SK-N-SH treated with all-trans-retinoic acid at 6 μM for 48 hours (cell line): ENCODE measurements around the gene TRIM8.

Experiments used
- ATAC-seq: fragments of 200-7000 bp; cut with Tn5 transposase; 3 replicates; pipeline ENCODE4 v1.9.1; 2020; ENCODE audit warnings: mild to moderate bottlenecking, moderate library complexity
- ARNTL ChIP-seq: fragments of 450-650 bp; formaldehyde crosslinking; IDR thresholded peaks from 2 replicates; pipeline ENCODE4 v1.5.0; 2020; ENCODE audit warnings: low read depth, mild to moderate bottlenecking, moderate library complexity, borderline replicate concordance
- CSDC2 ChIP-seq: fragments of 250-450 bp; sonication (Bioruptor Pico); IDR thresholded peaks from 2 replicates; pipeline ENCODE4 v1.5.0; 2020; ENCODE audit warnings: mild to moderate bottlenecking, moderate library complexity
- CSRNP3 ChIP-seq: fragments of 250-450 bp; sonication (Bioruptor Pico); IDR thresholded peaks from 2 replicates; pipeline ENCODE4 v1.5.1; 2021; ENCODE audit warnings: mild to moderate bottlenecking, moderate library complexity
- ESRRG ChIP-seq: fragments of 250-450 bp; sonication (Bioruptor Pico); IDR thresholded peaks from 2 replicates; pipeline ENCODE4 v1.6.1; 2021; ENCODE audit warnings: mild to moderate bottlenecking
- GLIS3 ChIP-seq: fragments of 250-450 bp; sonication (Bioruptor Pico); IDR thresholded peaks from 2 replicates; pipeline ENCODE4 v1.5.0; 2020; ENCODE audit warnings: mild to moderate bottlenecking, moderate library complexity
- ISL1 ChIP-seq: fragments of 250-450 bp; sonication (Bioruptor Pico); IDR thresholded peaks from 2 replicates; pipeline ENCODE4 v2.1.2; 2022; ENCODE audit warnings: mild to moderate bottlenecking, moderate library complexity
- OSR1 ChIP-seq: fragments of 250-450 bp; sonication (Bioruptor Pico); IDR thresholded peaks from 2 replicates; pipeline ENCODE4 v1.8.0; 2022; ENCODE audit warnings: moderate library complexity, mild to moderate bottlenecking, inconsistent platforms
- PPARA ChIP-seq: fragments of 250-450 bp; sonication (Bioruptor Pico); IDR thresholded peaks from 2 replicates; pipeline ENCODE4 v1.5.0; 2020; ENCODE audit warnings: mild to moderate bottlenecking, borderline replicate concordance
- RARB ChIP-seq: fragments of 250-450 bp; sonication (Bioruptor Pico); IDR thresholded peaks from 2 replicates; pipeline ENCODE4 v1.8.0; 2021; ENCODE audit warnings: mild to moderate bottlenecking, moderate library complexity
- SNAI2 ChIP-seq: fragments of 250-450 bp; sonication (Bioruptor Pico); IDR thresholded peaks from 2 replicates; pipeline ENCODE4 v1.5.0; 2020; ENCODE audit warnings: mild to moderate bottlenecking, moderate library complexity
- TCF4 ChIP-seq: fragments of 250-450 bp; sonication (Bioruptor Pico); IDR thresholded peaks from 2 replicates; pipeline ENCODE4 v1.8.0; 2021; ENCODE audit warnings: mild to moderate bottlenecking, moderate library complexity, borderline replicate concordance
- TOX ChIP-seq: fragments of 250-450 bp; sonication (Bioruptor Pico); IDR thresholded peaks from 2 replicates; pipeline ENCODE4 v1.8.0; 2021; ENCODE audit warnings: mild to moderate bottlenecking, moderate library complexity, borderline replicate concordance
- TSHZ2 ChIP-seq: fragments of 250-450 bp; sonication (Bioruptor Pico); IDR thresholded peaks from 2 replicates; pipeline ENCODE4 v1.5.0; 2020; ENCODE audit warnings: mild to moderate bottlenecking, moderate library complexity
- ZC3H10 ChIP-seq: fragments of 250-450 bp; sonication (Bioruptor Pico); IDR thresholded peaks from 2 replicates; pipeline ENCODE4 v1.5.1; 2021; ENCODE audit warnings: mild to moderate bottlenecking, moderate library complexity
- ZFP3 ChIP-seq: fragments of 250-450 bp; sonication (Bioruptor Pico); IDR thresholded peaks from 2 replicates; pipeline ENCODE4 v1.5.0; 2020; ENCODE audit warnings: mild to moderate bottlenecking, moderate library complexity
- ZNF565 ChIP-seq: fragments of 450-650 bp; formaldehyde crosslinking; conservative IDR thresholded peaks from 2 replicates; pipeline ENCODE4 v1.5.0; 2020; ENCODE audit warnings: low read depth, mild to moderate bottlenecking, moderate library complexity
- ZNF70 ChIP-seq: fragments of 450-650 bp; formaldehyde crosslinking; IDR thresholded peaks from 2 replicates; pipeline ENCODE4 v1.5.0; 2020; ENCODE audit warnings: mild to moderate bottlenecking, moderate library complexity
- ZNF8 ChIP-seq: fragments of 450-650 bp; formaldehyde crosslinking; IDR thresholded peaks from 2 replicates; pipeline ENCODE4 v1.5.0; 2020; ENCODE audit warnings: mild to moderate bottlenecking, moderate library complexity
- TF ChIP-seq, protein P1 (sequence below): fragments of 250-450 bp; sonication (Bioruptor Pico); IDR thresholded peaks from 2 replicates; pipeline ENCODE4 v1.8.0; 2021; ENCODE audit warnings: low read depth, mild to moderate bottlenecking, moderate library complexity, borderline replicate concordance
- TF ChIP-seq, protein P2 (sequence below): fragments of 250-450 bp; sonication (Bioruptor Pico); IDR thresholded peaks from 2 replicates; pipeline ENCODE4 v1.5.1; 2020; ENCODE audit warnings: low read depth, mild to moderate bottlenecking, moderate library complexity

Gene TRIM8

GRCh38 chr10:102608487-102608886, 35.8 kb upstream of the TRIM8 start:
- no peak for ATAC-seq

DNA sequence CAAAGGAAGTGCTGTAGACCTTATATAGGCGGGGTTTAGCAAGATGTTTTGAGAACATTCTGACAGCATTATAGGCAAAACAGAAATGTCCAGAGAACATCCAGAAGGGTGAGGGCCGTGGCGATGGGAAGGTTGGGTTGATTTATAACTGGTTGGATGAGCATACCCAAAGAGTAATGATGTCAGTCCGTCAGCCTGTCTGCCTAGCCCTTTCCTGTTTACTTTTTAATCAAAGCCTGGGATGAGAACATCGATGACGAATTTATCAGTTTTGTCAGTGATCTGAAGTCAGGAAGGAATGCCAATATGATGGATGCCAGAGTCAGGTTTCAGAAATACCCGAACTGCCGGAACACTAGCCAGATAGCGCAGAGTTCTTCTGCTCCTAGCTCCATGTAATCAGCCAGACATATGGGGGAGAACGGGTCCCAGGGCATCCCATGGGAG, 33.8 kb upstream of the TRIM8 start:
- no peak for TF ChIP-seq TSHZ2 (CRISPR knock-in tag)
- TF ChIP-seq, all 23 proteins: peak for 0
- no peak for ATAC-seq

More at GRCh38 chr10:102608487-102608886, 35.8 kb upstream of the TRIM8 start:
- TF ChIP-seq ESRRG (CRISPR knock-in tag) (no peak), CSRNP3 (CRISPR knock-in tag) (no peak), TSHZ2 (CRISPR knock-in tag) (no peak), GLIS3 (CRISPR knock-in tag) (no peak), CSDC2 (CRISPR knock-in tag) (no peak), ZFP3 (no peak), ZNF70 (no peak), ZNF565 (CRISPR knock-in tag) (no peak), OSR1 (CRISPR knock-in tag) (no peak), PPARA (no peak), ZNF8 (CRISPR knock-in tag) (no peak), TCF4 (CRISPR knock-in tag) (no peak), ARNTL (no peak), ISL1 (no peak), SNAI2 (CRISPR knock-in tag) (no peak), ZC3H10 (CRISPR knock-in tag) (no peak)
- TF ChIP-seq, protein P1, sequence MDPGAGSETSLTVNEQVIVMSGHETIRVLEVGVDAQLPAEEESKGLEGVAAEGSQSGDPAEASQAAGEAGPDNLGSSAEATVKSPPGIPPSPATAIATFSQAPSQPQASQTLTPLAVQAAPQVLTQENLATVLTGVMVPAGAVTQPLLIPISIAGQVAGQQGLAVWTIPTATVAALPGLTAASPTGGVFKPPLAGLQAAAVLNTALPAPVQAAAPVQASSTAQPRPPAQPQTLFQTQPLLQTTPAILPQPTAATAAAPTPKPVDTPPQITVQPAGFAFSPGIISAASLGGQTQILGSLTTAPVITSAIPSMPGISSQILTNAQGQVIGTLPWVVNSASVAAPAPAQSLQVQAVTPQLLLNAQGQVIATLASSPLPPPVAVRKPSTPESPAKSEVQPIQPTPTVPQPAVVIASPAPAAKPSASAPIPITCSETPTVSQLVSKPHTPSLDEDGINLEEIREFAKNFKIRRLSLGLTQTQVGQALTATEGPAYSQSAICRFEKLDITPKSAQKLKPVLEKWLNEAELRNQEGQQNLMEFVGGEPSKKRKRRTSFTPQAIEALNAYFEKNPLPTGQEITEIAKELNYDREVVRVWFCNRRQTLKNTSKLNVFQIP (CRISPR knock-in tag): no peak
- TF ChIP-seq, all 23 proteins: peak for 0

DNA sequence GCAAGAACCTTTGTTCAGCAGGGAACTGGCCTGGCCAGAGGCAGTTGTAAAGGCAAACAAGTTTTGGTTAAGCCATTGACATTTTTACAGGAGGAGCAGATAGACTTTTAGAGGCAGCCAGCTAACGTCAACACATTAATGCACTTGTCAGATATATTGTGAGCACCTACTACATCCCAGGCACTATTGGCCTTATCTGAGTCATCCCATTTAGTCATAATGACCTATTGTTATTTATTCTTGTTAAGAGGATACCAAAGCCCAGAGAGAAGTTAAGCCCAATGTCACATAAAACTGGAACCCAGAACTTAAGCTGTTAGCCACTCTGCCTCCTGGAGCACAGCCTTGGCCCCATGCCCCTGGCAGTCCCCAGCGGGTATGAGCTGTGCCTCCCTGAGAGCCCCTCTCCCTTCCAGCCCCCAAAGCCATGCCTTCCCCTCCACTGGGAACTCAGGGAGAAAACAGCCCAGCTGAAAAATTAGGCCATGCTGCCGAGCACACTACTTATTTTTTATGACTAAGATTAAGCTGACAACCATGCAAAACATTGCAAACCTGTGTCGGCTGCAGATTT, 32.7 kb upstream of the TRIM8 start:
- no peak for ATAC-seq
- TF ChIP-seq CSDC2 (CRISPR knock-in tag) (no peak), TOX (no peak), ARNTL (no peak), OSR1 (CRISPR knock-in tag) (no peak), ESRRG (CRISPR knock-in tag) (no peak), SNAI2 (CRISPR knock-in tag) (no peak), GLIS3 (CRISPR knock-in tag) (no peak), ZFP3 (no peak), TCF4 (CRISPR knock-in tag) (no peak), RARB (CRISPR knock-in tag) (no peak), PPARA (no peak), TSHZ2 (CRISPR knock-in tag) (no peak)
- TF ChIP-seq, protein P2, sequence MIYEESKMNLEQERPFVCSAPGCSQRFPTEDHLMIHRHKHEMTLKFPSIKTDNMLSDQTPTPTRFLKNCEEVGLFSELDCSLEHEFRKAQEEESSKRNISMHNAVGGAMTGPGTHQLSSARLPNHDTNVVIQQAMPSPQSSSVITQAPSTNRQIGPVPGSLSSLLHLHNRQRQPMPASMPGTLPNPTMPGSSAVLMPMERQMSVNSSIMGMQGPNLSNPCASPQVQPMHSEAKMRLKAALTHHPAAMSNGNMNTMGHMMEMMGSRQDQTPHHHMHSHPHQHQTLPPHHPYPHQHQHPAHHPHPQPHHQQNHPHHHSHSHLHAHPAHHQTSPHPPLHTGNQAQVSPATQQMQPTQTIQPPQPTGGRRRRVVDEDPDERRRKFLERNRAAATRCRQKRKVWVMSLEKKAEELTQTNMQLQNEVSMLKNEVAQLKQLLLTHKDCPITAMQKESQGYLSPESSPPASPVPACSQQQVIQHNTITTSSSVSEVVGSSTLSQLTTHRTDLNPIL (CRISPR knock-in tag): no peak
- TF ChIP-seq, protein P1 (CRISPR knock-in tag): no peak
- TF ChIP-seq, all 23 proteins: peak for 0
